NT2/D1 (cell line): ENCODE results near the gene MEF2B.

Source experiments
- DNase-seq: peaks from one replicate; pipeline ENCODE4 v3.0.0-alpha.2; 2011; ENCODE audit warnings: low read depth, low spot score
- H3K27me3 ChIP-seq: 2 replicates; pipeline ENCODE4 v1.6.0; 2011; ENCODE audit warnings: mild to moderate bottlenecking; ENCODE audit not compliant: insufficient read length, insufficient read depth
- H3K36me3 ChIP-seq: 2 replicates; pipeline ENCODE4 v1.6.1; 2011; ENCODE audit warnings: mild to moderate bottlenecking, low read length, mixed read lengths; ENCODE audit not compliant: insufficient read depth, insufficient read length
- H3K4me1 ChIP-seq: 2 replicates; pipeline ENCODE4 v1.5.1; 2011; ENCODE audit not compliant: insufficient read depth, insufficient read length
- H3K4me3 ChIP-seq: 2 replicates; pipeline ENCODE4 v1.5.1; 2011; ENCODE audit warnings: low read depth; ENCODE audit not compliant: insufficient read length
- H3K9ac ChIP-seq: 2 replicates; pipeline ENCODE4 v1.6.0; 2011; ENCODE audit warnings: low read depth; ENCODE audit not compliant: insufficient read length
- H3K9me3 ChIP-seq: 2 replicates; pipeline ENCODE4 v1.5.1; 2011; ENCODE audit warnings: mild to moderate bottlenecking, low read length; ENCODE audit not compliant: insufficient read depth
- SUZ12 ChIP-seq: IDR thresholded peaks from 2 replicates; pipeline ENCODE4 v1.6.1; 2011; ENCODE audit not compliant: insufficient read length, insufficient read depth; ENCODE audit errors: extremely low read depth
- YY1 ChIP-seq: IDR thresholded peaks from 2 replicates; pipeline ENCODE4 v1.6.1; 2011; ENCODE audit not compliant: insufficient read length, insufficient read depth
- ZNF274 ChIP-seq: IDR thresholded peaks from 2 replicates; pipeline ENCODE4 v1.6.1; 2011; ENCODE audit warnings: mild to moderate bottlenecking, low read depth, low read length

MEF2B gene

DNA sequence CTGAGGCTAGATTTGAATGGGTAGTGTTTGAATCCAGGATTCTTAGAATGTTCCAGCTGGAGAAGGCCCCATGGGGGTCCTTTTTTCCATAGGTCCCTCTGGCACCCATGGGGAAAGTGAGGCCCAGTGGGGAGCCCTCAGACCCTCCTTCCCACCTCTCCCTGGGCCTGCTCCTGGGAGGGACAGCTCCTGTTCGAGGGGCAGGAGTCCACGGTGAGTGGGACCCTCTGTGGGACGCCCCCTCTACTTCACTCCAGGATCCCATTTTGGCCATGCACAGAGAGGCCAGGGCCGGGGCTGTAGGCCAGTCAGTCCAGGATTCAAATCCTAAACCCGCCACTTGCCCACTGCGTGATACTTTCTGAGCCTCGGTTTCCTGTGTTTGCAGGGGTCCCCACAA lies 7.6 kb downstream of the MEF2B start:
- no peak for TF ChIP-seq YY1
- no peak for TF ChIP-seq SUZ12
- peaks cover 16% of the 10 kb centered on the region for H3K27me3 ChIP-seq
- H3K4me3 ChIP-seq: no peak overlapping the region
- H3K36me3 ChIP-seq: no peaks in the 10 kb centered on the region
- no peak for DNase-seq
- H3K4me1 ChIP-seq: peaks cover 6% of the 10 kb centered on the region
- no peaks in the 10 kb centered on the region for H3K9me3 ChIP-seq
- no peak overlapping the region for H3K9ac ChIP-seq

DNA sequence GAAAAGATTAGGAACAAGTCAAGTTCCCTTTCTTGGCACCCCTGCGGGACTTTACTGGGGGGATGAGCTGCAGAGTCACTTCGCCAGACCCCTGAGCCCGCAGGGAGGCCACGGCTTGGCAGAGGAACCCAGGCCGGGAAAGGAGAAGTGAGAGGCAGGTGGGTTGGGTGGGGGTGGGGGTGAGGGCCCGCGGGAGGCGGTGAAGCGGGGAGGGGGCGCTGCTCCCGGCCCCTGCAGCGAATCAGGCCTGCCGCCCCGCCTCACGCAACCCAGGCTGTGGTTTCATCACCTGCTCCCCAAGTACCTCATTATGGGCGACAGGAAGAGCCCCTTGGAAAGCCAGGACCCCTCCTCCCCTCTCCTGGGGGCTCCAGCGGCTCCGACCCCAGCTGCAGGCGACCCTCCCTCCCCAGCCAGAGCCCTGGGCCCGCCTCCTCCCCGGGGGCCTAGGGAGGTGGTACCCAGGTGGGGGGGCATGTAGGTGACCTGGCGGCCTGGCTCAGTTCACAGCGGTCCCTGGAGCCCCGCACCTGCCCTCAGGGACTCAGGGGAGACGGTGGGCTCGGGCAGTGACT lies 9.5 kb downstream of the MEF2B start:
- H3K27me3 ChIP-seq: peaks cover 25% of the 10 kb centered on the region
- no peak overlapping the region for H3K9ac ChIP-seq
- no peak overlapping the region for H3K4me3 ChIP-seq
- no peaks in the 10 kb centered on the region for H3K36me3 ChIP-seq
- no peak for DNase-seq
- H3K9me3 ChIP-seq: peaks cover 7% of the 10 kb centered on the region
- peaks cover 4% of the 10 kb centered on the region for H3K4me1 ChIP-seq
- TF ChIP-seq ZNF274 (no peak), YY1 (no peak), SUZ12 (no peak)

DNA sequence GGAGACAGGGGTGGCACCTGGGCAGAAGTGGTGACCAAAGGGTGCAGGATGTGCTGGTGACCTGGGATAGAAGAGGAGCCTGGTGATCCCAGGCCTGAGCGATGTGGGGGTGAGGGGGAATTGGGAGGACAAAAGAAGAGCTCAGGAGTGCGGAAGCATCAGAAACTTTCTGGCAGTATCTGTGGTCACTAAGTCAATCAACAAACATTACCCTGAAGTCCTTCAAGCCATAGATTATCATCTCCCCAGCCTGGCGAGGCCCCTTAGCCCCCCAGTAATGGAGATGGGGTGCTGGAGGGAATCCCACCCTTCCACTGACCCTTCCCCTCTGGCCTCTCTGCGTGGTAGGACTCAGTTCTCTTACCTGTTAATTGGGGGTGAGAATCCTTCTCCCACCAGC lies 10.5 kb downstream of the MEF2B start:
- Histone ChIP-seq H3K9ac (no peak overlapping the region), H3K4me1 (peaks cover 4% of the 10 kb centered on the region), H3K27me3 (peaks cover 28% of the 10 kb centered on the region), H3K9me3 (peaks cover 7% of the 10 kb centered on the region), H3K4me3 (no peak overlapping the region), H3K36me3 (no peaks in the 10 kb centered on the region)
- TF ChIP-seq ZNF274 (no peak), YY1 (no peak), SUZ12 (no peak)
- no peak for DNase-seq

DNA sequence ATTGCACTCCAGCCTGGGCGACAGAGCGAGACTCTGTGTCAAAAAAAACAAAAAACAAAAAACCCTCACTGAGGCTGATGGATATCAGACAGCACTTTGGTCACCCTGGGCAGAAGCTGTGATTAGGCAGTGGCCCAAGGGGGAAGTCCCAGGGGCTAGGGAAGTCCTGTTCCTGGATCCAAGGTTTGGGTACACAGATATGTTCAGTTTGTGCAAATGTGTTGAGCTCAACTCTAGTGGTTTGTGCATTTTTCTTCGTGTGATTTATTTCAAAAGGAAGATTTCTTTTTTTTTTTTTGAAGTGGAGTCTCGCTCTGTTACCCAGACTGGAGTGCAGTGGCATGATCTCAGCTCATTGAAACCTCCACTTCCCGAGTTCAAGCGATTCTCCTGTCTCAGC lies 12.3 kb downstream of the MEF2B start:
- Histone ChIP-seq H3K36me3 (no peaks in the 10 kb centered on the region), H3K27me3 (peaks cover 30% of the 10 kb centered on the region), H3K9me3 (peaks cover 7% of the 10 kb centered on the region), H3K4me1 (peaks cover 4% of the 10 kb centered on the region), H3K9ac (no peak overlapping the region), H3K4me3 (no peak overlapping the region)
- no peak for DNase-seq
- no peak for TF ChIP-seq YY1
- no peak for TF ChIP-seq SUZ12
- no peak for TF ChIP-seq ZNF274

DNA sequence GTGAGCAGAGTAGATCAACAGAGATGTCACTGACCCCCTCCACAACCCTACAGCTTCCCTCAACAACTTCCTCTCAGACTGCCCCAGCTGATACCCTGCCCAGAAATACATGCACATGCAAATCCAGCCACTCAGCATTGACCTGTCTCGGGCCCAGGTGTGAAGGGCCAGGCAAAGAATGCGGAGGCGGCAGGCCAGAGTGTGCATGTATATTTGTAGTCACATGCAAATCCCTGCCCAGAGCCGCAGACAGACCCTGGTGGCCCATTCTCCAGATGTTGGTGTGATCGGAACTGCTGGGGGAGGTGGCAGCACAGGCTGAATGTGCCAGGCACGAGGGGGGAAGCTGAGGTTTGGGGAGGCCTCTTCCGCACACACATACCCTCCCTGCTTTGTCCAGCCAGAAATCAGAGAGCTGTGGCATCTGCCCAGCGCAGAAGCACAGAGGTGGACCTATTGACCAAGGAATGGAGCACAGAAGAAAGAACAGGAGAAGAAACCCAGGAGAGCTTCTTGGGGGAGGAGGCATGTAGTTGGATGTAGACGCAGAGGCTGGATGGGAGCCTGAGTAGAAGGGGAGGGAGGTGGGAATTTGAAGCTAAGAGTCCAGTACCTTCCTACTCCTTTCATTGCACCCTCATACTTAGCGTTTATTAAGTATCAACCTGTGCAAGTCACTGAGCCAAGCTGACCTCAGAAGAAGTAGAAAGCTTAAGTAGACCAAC lies 14.4 kb downstream of the MEF2B start:
- Histone ChIP-seq H3K27me3 (peaks cover 36% of the 10 kb centered on the region), H3K9me3 (peaks cover 7% of the 10 kb centered on the region), H3K4me3 (no peak overlapping the region), H3K4me1 (peaks cover 5% of the 10 kb centered on the region), H3K36me3 (no peaks in the 10 kb centered on the region), H3K9ac (no peak overlapping the region)
- TF ChIP-seq ZNF274: no peak
- TF ChIP-seq YY1: no peak
- no peak for TF ChIP-seq SUZ12
- no peak for DNase-seq

DNA sequence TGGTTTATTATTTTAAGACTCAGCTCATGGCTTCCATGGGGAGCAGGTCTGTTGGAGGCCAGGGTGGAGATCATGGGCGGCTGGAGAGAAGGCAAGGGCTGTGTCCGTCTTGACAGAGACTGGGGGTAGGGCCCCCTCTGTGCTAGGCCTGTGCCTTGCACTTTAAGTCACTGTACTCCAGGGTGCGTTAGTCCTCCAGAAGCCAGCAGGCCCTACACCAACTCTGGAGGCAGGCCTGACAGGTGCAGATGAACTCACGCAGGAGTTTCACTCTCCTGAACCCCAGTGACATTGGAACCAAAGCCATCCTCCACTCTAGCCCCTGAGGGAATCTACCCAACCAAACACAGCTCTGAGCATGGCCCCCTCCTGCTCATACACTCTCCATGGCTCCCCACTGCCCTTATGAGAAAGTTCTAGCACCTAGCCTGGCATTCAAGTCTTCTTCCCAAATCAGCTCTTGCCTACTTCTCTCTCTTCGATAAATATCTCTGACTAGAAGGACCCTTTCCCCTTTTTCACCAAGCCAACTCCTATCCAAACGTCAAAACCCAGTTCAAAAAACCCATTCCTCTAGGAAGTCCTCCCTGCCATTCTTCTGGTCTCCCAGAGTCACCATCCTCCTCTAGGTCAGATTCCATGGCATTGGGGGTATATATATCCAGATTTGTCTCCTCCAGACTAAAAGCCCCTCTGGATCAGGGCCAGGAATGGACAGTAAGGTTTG lies 15.1 kb downstream of the MEF2B start:
- Histone ChIP-seq H3K4me1 (peaks cover 5% of the 10 kb centered on the region), H3K9ac (no peak overlapping the region), H3K27me3 (peaks cover 36% of the 10 kb centered on the region), H3K9me3 (peaks cover 7% of the 10 kb centered on the region), H3K4me3 (no peak overlapping the region), H3K36me3 (no peaks in the 10 kb centered on the region)
- TF ChIP-seq SUZ12 (no peak), YY1 (no peak), ZNF274 (no peak)
- no peak for DNase-seq

DNA sequence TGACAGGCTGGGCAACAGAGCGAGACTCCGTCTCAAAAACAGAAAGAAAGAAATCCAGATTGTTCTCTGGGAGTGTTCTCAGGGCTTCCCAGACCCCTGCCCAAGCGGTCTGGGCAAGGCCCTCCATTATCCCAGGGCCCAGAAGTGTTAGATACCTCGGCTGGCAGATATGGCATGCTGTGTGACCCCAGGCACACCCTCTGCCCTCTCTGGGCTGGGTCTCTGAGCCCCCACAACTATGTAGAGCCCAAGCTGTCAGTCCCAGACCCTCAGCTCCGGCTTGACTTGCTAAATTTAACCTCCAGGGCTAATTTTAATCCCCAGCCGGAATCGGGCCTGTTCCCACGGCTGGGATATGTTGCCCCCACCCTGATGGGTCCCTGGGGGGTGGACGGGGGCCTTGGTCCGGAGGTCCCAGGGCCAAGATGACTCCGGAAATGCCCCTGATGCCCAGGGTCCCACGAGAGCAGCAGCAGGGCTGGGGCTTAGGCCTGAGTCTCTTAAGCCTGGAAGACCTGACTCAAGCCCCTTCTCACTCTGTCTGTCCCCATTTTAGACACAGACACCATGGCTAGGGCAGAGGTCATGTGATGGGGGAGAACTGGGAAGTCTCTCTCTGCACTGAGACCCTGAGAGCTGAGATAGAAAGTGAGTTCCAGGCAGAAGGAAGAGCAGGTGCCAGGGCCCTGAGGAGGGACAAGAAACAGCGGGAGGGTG lies 17.2 kb downstream of the MEF2B start:
- TF ChIP-seq YY1: no peak
- no peak for TF ChIP-seq SUZ12
- TF ChIP-seq ZNF274: no peak
- no peak for DNase-seq
- Histone ChIP-seq H3K27me3 (peaks cover 41% of the 10 kb centered on the region), H3K9ac (no peak overlapping the region), H3K36me3 (no peaks in the 10 kb centered on the region), H3K4me3 (no peak overlapping the region), H3K9me3 (peaks cover 7% of the 10 kb centered on the region), H3K4me1 (peaks cover 5% of the 10 kb centered on the region)
